ENCODE measurements around the gene KBTBD12.

DNA sequence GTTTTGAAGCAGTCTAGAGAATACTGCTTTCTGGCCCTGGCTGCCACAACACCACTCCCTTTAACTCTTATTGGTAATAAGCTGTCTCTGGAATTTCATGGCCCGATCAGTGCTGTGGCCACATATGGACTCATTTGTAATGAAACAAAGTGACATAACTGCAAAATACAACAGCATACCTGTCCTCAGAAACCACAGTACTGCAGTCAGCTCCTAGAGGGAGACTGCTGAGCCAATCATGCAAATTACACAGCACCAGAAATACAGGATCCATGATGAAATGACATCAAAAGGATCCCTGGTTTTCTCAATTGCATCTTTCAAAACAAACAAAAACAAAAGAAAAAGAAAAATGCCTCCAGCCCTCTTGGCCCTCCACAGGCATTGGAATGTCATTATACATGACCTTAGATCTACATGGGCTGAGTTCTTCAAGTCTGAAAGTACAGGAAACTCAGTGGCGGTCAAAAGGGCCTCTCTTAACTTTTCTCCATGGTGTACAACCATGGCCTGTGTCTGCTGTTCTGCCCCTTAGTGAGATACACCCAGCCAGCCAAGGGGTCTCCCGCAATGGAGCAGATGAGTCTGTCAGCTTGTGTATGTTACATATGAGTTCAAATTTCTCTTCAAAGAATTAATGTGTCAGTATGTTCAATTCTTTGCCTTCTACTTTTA lies 24.9 kb upstream of the KBTBD12 start:
- TF ChIP-seq POLR2A (IDR thresholded peaks at IDR 0.05; ENCODE audit: low read depth, low read length) (no peak), TAF1 (IDR thresholded peaks at IDR 0.05; ENCODE audit: low read depth, low read length) (no peak)

All from GM12891 (cell line).